Trophoblast cell (in vitro differentiated cells and primary cell): Measurements from ENCODE around the gene PLXNA2.
A peak's percentile ranks its signal among the peaks of the same experiment; 100 is the strongest.

Source experiments
- DNase-seq, 2 donors: peaks; one replicate each; pipeline ENCODE4 v3.0.0-alpha.2; 2016
- H2AFZ ChIP-seq: 2 replicates; pipeline ENCODE4 v1.6.1; 2013; ENCODE audit warnings: low read length, moderate library complexity, mild to moderate bottlenecking; ENCODE audit not compliant: insufficient read depth, poor library complexity
- H2AK5ac ChIP-seq: 2 replicates; pipeline ENCODE4 v1.6.1; 2013; ENCODE audit warnings: mild to moderate bottlenecking, low read length
- H2BK120ac ChIP-seq: 2 replicates; pipeline ENCODE4 v1.6.1; 2013; ENCODE audit warnings: low read length, mild to moderate bottlenecking, moderate library complexity; ENCODE audit not compliant: insufficient read depth, poor library complexity
- H2BK12ac ChIP-seq: 2 replicates; pipeline ENCODE4 v1.6.1; 2013; ENCODE audit warnings: mild to moderate bottlenecking, low read length, moderate library complexity
- H2BK5ac ChIP-seq: 2 replicates; pipeline ENCODE4 v1.6.1; 2013; ENCODE audit warnings: low read length, low read depth, moderate library complexity, mild to moderate bottlenecking; ENCODE audit not compliant: poor library complexity
- H3K14ac ChIP-seq: 2 replicates; pipeline ENCODE4 v1.6.1; 2013; ENCODE audit warnings: mild to moderate bottlenecking, low read length
- H3K18ac ChIP-seq: 2 replicates; pipeline ENCODE4 v1.6.1; 2013; ENCODE audit warnings: mild to moderate bottlenecking, low read length
- H3K23ac ChIP-seq: 2 replicates; pipeline ENCODE4 v1.6.1; 2013; ENCODE audit warnings: low read length
- H3K27ac ChIP-seq: 2 replicates; pipeline ENCODE4 v1.5.1; 2013; ENCODE audit warnings: low read depth, mild to moderate bottlenecking, inconsistent platforms, low read length, moderate library complexity
- H3K27me3 ChIP-seq: 2 replicates; pipeline ENCODE4 v1.6.1; 2013; ENCODE audit warnings: inconsistent platforms, mild to moderate bottlenecking, low read length, moderate library complexity; ENCODE audit not compliant: insufficient read depth
- H3K36me3 ChIP-seq, 2 experiments: 1 replicate in 1 of 2; 2 replicates in 1 of 2; pipeline ENCODE4 v1.6.1; 2013; ENCODE audit warnings: low read length in 2 of 2, mild to moderate bottlenecking in 2 of 2, moderate library complexity in 1 of 2; ENCODE audit not compliant: insufficient read depth in 2 of 2, control insufficient read depth in 1 of 2
- H3K4ac ChIP-seq: 2 replicates; pipeline ENCODE4 v1.6.1; 2013; ENCODE audit warnings: low read depth, mild to moderate bottlenecking, low read length, moderate library complexity
- H3K4me1 ChIP-seq, 2 experiments: 1 replicate in 1 of 2; 2 replicates in 1 of 2; pipeline ENCODE4 v1.6.1; 2013; ENCODE audit warnings: low read length in 2 of 2, mild to moderate bottlenecking in 2 of 2, moderate library complexity in 1 of 2; ENCODE audit not compliant: insufficient read depth in 2 of 2, control insufficient read depth in 1 of 2
- H3K4me2 ChIP-seq: 2 replicates; pipeline ENCODE4 v1.6.1; 2013; ENCODE audit warnings: inconsistent platforms, mild to moderate bottlenecking, low read length, moderate library complexity
- H3K4me3 ChIP-seq: 2 replicates; pipeline ENCODE4 v1.5.1; 2013; ENCODE audit warnings: mild to moderate bottlenecking, low read depth, low read length, inconsistent platforms
- H3K79me1 ChIP-seq: one replicate; pipeline ENCODE4 v1.6.1; 2013; ENCODE audit warnings: low read length
- H3K79me2 ChIP-seq: 2 replicates; pipeline ENCODE4 v1.6.1; 2013; ENCODE audit warnings: low read length, mild to moderate bottlenecking; ENCODE audit not compliant: control insufficient read depth, insufficient read depth, poor library complexity
- H3K9ac ChIP-seq: 2 replicates; pipeline ENCODE4 v1.6.1; 2013; ENCODE audit warnings: mild to moderate bottlenecking, low read length
- H3K9me3 ChIP-seq: 2 replicates; pipeline ENCODE4 v1.6.1; 2013; ENCODE audit warnings: low read depth, mild to moderate bottlenecking, control low read depth, inconsistent platforms, low read length; ENCODE audit not compliant: insufficient read depth
- H4K12ac ChIP-seq: 2 replicates; pipeline ENCODE4 v1.6.1; 2013; ENCODE audit warnings: low read depth, mild to moderate bottlenecking, low read length, moderate library complexity
- H4K8ac ChIP-seq: 2 replicates; pipeline ENCODE4 v1.6.1; 2013; ENCODE audit warnings: low read depth, mild to moderate bottlenecking, low read length, moderate library complexity
- H4K91ac ChIP-seq: one replicate; pipeline ENCODE4 v1.6.1; 2013; ENCODE audit warnings: low read depth, mild to moderate bottlenecking, low read length, moderate library complexity
- WGBS: extraction: QIAGEN DNeasy Blood & Tissue Kit; methylation state at CpG from one replicate; pipeline ENCODE4 v1.1.7; 2013; ENCODE audit warnings: missing lambda C conversion rate; ENCODE audit not compliant: insufficient read length, insufficient coverage; ENCODE audit errors: extremely low coverage; 5-methylcytosine and 5-hydroxymethylcytosine counted together

PLXNA2 gene

DNA sequence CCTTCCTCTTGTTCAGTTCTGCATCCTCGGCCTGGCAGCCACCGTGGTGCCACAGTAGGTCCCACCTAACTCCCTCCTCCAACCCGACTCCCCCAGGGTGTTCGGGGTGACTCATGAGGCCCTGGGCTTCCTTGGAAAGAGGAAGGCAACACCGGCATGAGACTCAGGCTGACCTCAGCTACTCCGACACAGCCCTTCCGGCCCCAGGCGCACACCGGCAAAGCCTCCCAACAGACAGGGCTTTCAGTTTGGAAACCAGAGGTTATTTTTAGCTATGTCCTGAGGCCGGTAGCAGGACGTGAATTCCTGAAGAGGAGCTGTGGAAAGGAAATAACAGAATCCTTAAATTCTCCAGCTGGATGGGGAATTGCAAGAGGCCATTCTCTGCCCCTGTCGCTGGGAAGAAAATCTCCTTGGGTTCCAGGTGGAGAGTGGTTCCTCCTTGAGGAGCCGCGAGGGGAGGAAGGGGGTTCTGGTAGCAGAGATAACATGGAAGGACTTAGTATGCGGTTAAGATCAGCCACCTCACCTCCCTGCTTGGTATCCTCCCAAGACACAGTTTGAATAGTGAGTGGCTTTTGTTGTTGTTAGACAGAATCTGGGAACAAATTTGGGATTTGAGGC, 24.4 kb downstream of the PLXNA2 start:
- H3K18ac ChIP-seq = peak overlapping the region; percentile 89
- H3K4me2 ChIP-seq = peak overlapping the region; percentile 49

DNA sequence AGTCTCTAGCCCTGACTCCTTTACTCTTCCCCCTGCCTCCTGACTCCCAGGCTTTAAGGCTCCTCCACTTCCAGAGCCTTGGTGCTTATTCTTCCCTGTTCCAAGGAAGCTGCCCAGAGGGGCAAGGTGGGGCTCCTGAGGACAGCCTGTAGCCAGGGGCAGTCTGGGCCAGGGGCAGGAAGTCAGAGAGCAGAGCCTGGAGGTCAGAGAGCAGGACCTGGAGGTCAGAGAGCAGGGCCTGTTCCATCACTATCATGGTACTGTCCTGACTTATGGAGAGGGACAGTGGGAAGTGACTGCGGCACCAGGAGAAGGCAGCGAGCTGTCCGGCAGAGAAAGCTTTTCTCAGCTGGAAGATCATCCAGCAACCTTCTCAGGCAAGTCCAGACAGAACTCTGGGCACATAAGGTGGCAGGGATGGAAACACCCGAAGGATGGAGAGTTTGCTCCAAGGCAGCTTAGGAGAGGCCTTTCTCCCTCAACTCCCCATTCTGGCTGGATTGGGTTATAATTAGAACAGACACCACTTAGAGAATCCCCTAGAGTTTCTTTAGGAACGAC, 25.0 kb downstream of the PLXNA2 start:
- Histone ChIP-seq H3K9ac (no peak overlapping the region), H2BK5ac (peak overlapping the region; percentile 94), H3K23ac (no peak overlapping the region), H3K27me3 (no peaks in the 10 kb centered on the region), H2BK12ac (peak overlapping the region; percentile 98), H3K36me3 (peaks cover 19 to 25% of the 10 kb centered on the region in 2 experiments), H3K79me1 (peaks cover 54% of the 10 kb centered on the region), H4K8ac (peak overlapping the region; percentile 89), H3K27ac (peak overlapping the region; percentile 94), H4K91ac (peak overlapping the region; percentile 96), H3K4me3 (no peak overlapping the region), H4K12ac (peak overlapping the region; percentile 43), H3K79me2 (peaks cover 17% of the 10 kb centered on the region), H3K4ac (peak overlapping the region; percentile 68), H3K4me1 (peaks cover 65 to 75% of the 10 kb centered on the region in 2 experiments), H2AFZ (peak overlapping the region; percentile 50), H3K14ac (peak overlapping the region; percentile 93), H2AK5ac (peak overlapping the region; percentile 86), H3K18ac (peak overlapping the region; percentile 89), H3K4me2 (peak overlapping the region; percentile 3), H3K9me3 (no peaks in the 10 kb centered on the region), H2BK120ac (peak overlapping the region; percentile 98)
- no peak for DNase-seq
- no CpG with 5 or more reads among the region's 5 CpGs for whole genome bisulfite sequencing

More for the DNA sequence above, 24.4 kb downstream of the PLXNA2 start:
- peak overlapping the region; percentile 93 for H3K14ac ChIP-seq
- H3K9ac ChIP-seq = no peak overlapping the region
- no peaks in the 10 kb centered on the region for H3K27me3 ChIP-seq
- H4K12ac ChIP-seq = no peak overlapping the region
- no peaks in the 10 kb centered on the region for H3K9me3 ChIP-seq
- H4K91ac ChIP-seq = peak overlapping the region; percentile 96
- H4K8ac ChIP-seq = peak overlapping the region; percentile 89
- H3K4me1 ChIP-seq = peaks cover 65 to 71% of the 10 kb centered on the region in 2 experiments
- H3K79me1 ChIP-seq = peaks cover 52% of the 10 kb centered on the region
- H3K4ac ChIP-seq = peak overlapping the region; percentile 68
- peak overlapping the region; percentile 98 for H2BK12ac ChIP-seq
- H3K27ac ChIP-seq = peak overlapping the region; percentile 94
- no peak overlapping the region for H3K23ac ChIP-seq
- peaks cover 17% of the 10 kb centered on the region for H3K79me2 ChIP-seq
- peak overlapping the region; percentile 94 for H2BK5ac ChIP-seq
- no CpG with 5 or more reads among the region's 15 CpGs for WGBS
- peak overlapping the region; percentile 98 for H2BK120ac ChIP-seq
- H2AFZ ChIP-seq = peak overlapping the region; percentile 50
- peak; percentile 85 to 92 for DNase-seq
- H3K36me3 ChIP-seq = peaks cover 19 to 25% of the 10 kb centered on the region in 2 experiments
- H3K4me3 ChIP-seq = no peak overlapping the region
- peak overlapping the region; percentile 20 for H2AK5ac ChIP-seq

DNA sequence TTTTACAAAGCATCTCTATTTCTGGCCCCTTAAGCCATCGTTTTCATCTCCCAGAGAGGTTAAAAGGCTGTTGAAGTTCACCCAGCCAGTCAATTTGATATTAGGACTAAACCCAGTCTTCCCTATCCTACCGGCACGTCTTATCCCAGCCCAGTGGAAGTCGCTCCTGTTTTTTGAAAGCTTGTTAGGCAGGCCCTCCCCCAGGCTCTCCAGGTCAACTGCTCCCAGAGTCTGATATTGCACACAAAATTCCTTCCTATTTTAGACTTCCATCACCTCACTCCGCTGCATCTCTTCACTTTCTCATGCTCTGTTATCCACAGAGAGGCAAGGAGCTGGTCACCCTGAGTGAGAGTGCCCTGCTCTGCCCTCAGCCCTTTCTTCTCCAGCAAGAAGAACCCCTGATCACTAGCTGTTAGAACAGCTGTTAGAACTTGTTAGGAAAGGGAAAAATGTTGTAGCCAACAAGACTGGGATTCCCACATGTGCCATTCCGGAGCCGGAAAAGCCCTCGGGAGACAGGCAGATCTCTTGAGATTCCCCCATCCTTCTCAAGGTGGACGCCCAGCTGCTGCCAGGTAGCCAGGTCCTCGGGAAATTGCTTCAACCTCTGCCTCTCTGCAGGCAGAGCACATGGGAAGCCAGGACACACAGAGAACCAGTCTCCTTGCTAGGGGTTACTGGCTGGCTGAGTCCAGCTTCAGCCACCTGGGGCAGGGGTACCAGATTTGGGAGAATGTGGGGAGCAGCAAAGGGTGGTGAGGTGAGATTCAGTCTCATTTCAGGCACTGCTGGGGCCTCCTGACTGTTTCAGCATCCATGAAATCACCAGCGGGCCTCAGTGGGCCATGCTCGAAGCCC, 25.7 kb downstream of the PLXNA2 start:
- peak overlapping the region; percentile 94 for H3K27ac ChIP-seq
- peak overlapping the region; percentile 93 for H3K14ac ChIP-seq
- no peak overlapping the region for H3K4me2 ChIP-seq
- peak overlapping the region; percentile 89 for H3K18ac ChIP-seq
- peak overlapping the region; percentile 98 for H2BK120ac ChIP-seq
- H3K9me3 ChIP-seq = no peaks in the 10 kb centered on the region
- no peak overlapping the region for H3K23ac ChIP-seq
- no peak overlapping the region for H4K12ac ChIP-seq
- no peak overlapping the region for H3K9ac ChIP-seq
- H4K91ac ChIP-seq = peak overlapping the region; percentile 96
- peak overlapping the region; percentile 98 for H2BK12ac ChIP-seq
- H3K4me1 ChIP-seq = peaks cover 68 to 76% of the 10 kb centered on the region in 2 experiments
- H2AK5ac ChIP-seq = peak overlapping the region; percentile 86
- no peaks in the 10 kb centered on the region for H3K27me3 ChIP-seq
- no peak overlapping the region for H3K4me3 ChIP-seq
- DNase-seq = no peak
- peak overlapping the region; percentile 68 for H3K4ac ChIP-seq
- peak overlapping the region; percentile 89 for H4K8ac ChIP-seq
- no CpG with 5 or more reads among the region's 12 CpGs for WGBS
- peak overlapping the region; percentile 15 for H2AFZ ChIP-seq
- peaks cover 20% of the 10 kb centered on the region for H3K79me2 ChIP-seq
- peak overlapping the region; percentile 94 for H2BK5ac ChIP-seq
- H3K79me1 ChIP-seq = peaks cover 57% of the 10 kb centered on the region
- peaks cover 19 to 28% of the 10 kb centered on the region in 2 experiments for H3K36me3 ChIP-seq

DNA sequence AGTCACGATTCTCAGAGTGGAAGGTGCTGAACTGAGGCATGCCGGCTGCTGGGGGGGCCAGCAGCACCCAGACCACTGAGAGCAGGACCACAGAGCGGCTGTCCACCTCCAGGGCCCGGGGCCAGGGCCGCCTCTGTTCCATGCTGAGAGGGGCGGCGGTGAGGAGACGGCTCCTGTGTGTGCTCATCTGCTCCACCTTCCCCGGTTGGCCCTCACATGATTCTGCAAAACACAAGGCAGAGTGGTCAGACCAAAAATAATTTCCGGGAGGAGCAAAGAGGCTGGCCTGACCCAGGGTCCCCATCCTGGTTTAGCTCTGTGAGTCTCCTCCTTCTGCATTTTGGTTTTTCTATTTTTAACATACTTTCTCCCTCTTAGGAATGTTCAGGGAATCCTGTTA, 26.4 kb downstream of the PLXNA2 start:
- Histone ChIP-seq H3K14ac (peak overlapping the region; percentile 76), H3K36me3 (peaks cover 19 to 28% of the 10 kb centered on the region in 2 experiments), H3K79me1 (peaks cover 52% of the 10 kb centered on the region), H3K4me3 (no peak overlapping the region), H4K12ac (no peak overlapping the region), H2BK120ac (peak overlapping the region; percentile 67), H3K4me1 (peaks cover 64 to 71% of the 10 kb centered on the region in 2 experiments), H2AFZ (no peak overlapping the region), H4K8ac (peak overlapping the region; percentile 33), H2BK5ac (peak overlapping the region; percentile 80), H3K79me2 (peaks cover 18% of the 10 kb centered on the region), H3K9ac (no peak overlapping the region), H2BK12ac (peak overlapping the region; percentile 84), H3K9me3 (no peaks in the 10 kb centered on the region), H2AK5ac (peak overlapping the region; percentile 78), H3K4me2 (no peak overlapping the region), H3K23ac (no peak overlapping the region), H3K27ac (peak overlapping the region; percentile 47), H4K91ac (peak overlapping the region; percentile 88), H3K4ac (peak overlapping the region; percentile 35), H3K27me3 (no peaks in the 10 kb centered on the region), H3K18ac (peak overlapping the region; percentile 79)
- WGBS = no CpG with 5 or more reads among the region's 10 CpGs
- DNase-seq = no peak
